HG03460 (cell line): Measurements from ENCODE around the gene RMC1.
"Not testable (repeated sequence)": the region's sequence is repeated elsewhere in the genome, so short reads cannot be mapped to it uniquely, and the experiment has no call there.

Experiments
- ATAC-seq: cut with Tn5 transposase; IDR thresholded peaks from one replicate; pipeline ENCODE4 v1.9.1; 2021; ENCODE audit not compliant: unreplicated experiment

Gene RMC1

GRCh38 chr18:23503038-23503962 lies at the start of gene RMC1:
Gene RMC1 (plus strand): TSS chr18:23503511. CDS start chr18:23503619, 108 bp downstream.
- ATAC-seq, result peak; percentile 81

- peak; percentile 4 for ATAC-seq
Observed at GRCh38 chr18:23453680-23454058, 49.6 kb upstream of the RMC1 start.

DNA sequence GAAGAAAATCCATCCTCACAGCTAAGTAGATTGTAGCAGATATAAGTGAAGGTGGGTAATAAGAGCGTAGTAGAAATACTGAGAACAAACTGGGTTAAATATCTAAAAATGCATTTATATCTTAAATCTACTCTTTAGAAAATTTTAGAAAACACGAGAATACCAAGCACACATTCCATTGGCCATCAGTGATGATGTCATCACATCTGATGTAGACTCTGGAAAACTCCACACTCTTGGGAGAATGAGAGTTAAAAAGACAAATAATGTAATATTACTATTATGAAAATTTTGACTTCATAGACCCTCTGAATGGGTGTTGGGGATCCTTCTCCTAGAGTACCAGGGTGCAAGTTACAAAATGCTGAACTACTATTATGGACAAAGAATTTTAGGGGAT lies 46.5 kb upstream of the RMC1 start:
- no peak for ATAC-seq

- no peak for ATAC-seq
Observed at GRCh38 chr18:23458830-23459529, 44.3 kb upstream of the RMC1 start.

- ATAC-seq, result no peak
Observed at GRCh38 chr18:23459530-23459921, 43.8 kb upstream of the RMC1 start.

- no peak for ATAC-seq
Observed at GRCh38 chr18:23460285-23461273, 42.7 kb upstream of the RMC1 start.

DNA sequence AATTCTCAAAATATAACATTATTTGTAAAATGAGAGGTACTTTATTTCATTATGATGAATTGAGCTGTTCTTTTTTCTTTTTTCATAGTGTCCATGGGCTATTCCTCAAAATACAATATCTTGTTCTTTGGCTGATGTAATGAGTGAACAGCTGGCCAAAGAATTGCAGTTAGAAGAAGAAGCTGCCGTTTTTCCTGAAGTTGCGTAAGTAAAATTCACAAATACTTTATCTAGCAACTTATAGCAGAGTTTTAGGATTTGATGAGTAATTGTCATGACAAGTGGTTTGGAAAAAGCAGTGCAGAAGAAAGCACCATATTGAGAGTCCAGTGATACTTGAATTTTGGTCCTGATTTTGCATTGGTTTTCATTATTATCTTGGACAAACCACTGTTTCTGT lies 40.4 kb upstream of the RMC1 start:
- ATAC-seq, result no peak

- no peak for ATAC-seq
Observed at GRCh38 chr18:23468753-23469459, 34.4 kb upstream of the RMC1 start.

DNA sequence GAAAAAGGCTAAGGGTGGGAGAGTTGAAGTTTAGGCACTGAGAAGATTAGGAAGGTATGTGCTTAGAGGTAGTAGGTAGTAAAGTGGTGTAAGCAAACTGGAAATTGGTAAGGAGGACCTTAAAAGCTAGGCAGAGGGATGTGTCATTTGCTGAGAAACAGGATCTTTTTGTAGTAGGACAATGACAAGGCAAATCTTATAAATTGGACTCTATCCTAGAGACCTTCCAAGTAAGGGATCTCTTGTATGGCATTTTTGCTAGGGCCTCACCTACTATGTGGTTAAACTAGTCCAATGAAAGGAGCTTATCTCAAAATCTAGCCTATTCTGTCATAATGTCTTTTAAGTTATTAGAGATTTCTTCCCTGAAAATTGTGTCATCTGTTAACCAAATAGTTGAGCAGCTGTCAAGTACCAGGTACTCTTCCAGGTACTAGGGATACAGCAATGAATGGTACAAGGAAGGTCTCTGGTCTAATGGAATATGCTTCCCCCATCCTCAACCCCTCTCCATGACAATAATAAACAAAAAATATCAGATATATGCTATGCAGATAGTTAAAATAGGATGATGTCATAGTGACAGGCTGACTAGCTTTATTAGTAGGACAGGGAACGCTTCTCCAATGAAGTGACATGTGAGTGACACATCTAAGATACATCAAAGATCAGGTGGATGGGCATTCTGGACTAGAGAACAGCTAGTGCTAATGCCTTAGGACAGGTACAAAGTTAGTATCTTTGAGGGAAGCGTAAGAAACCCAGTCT lies 32.5 kb upstream of the RMC1 start:
- no peak for ATAC-seq

- ATAC-seq, result no peak
Observed at GRCh38 chr18:23471486-23471885, 31.8 kb upstream of the RMC1 start.

DNA sequence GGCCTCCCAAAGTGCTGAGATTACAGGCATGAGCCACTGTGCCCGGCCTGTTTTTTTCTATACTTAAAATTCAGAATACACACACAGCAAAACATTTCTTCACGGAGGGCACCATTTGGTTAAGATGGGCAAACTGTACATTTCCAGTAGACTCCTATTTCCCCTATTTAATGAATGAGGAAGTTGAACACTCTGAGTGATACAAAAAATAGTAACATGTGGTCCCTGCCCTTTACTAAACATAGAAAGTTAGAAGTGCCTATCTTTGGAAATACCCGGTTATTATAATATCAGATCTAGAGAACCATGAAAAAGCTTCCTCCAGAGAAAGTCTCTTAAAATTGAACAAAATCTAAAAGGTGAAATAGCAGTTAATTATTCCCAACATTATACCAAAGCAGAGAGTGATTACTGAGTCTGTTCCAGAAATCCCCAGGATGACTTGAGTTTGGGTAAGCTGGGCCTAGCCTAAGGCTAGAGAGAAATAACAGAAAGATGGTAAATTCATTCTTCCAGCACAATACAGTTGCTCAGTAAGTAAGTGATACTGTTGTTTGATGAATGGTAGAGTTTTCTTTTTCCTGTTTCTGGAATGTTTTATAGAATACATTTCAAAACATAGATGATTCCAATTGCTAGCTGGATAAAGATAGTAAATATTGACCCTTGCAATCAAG lies 23.3 kb upstream of the RMC1 start:
- peak; percentile 53 for ATAC-seq

DNA sequence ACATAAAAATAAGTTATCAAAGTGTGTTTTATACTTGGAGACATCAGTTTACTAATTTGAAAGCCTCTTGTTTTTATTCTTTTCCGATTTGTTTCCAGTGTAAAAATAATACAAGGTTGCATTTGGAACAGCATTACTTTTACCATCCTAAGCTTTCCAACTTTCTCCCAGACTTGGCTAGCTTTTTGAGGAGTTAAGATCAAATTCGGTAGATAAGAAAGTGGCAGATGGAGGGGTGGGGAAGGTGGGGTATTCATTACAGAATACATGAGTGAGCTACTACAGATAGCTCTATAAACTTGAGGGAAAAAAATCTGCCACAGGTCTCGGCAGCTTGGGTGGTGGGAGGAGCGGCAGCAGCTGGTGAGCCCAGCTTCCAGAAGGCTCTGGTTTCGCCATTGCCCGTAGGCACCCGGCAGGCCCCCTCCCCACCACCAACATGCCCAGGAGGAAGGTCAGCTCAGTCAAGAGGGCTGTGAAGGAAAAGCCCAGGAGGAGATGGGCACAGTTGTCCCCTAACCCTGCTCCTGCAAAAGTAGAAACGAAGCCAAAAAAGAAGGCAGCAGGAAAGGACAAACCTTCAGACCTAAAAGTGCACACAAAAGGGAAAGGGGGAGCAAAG lies 18.6 kb upstream of the RMC1 start:
- ATAC-seq, result no peak

- ATAC-seq, result no peak
Observed at GRCh38 chr18:23485386-23485785, 17.9 kb upstream of the RMC1 start.

GRCh38 chr18:23487738-23488570 lies 15.4 kb upstream of the RMC1 start:
- peak; percentile 72 for ATAC-seq

GRCh38 chr18:23489586-23489985 lies 13.7 kb upstream of the RMC1 start:
- ATAC-seq, result not testable (repeated sequence)

DNA sequence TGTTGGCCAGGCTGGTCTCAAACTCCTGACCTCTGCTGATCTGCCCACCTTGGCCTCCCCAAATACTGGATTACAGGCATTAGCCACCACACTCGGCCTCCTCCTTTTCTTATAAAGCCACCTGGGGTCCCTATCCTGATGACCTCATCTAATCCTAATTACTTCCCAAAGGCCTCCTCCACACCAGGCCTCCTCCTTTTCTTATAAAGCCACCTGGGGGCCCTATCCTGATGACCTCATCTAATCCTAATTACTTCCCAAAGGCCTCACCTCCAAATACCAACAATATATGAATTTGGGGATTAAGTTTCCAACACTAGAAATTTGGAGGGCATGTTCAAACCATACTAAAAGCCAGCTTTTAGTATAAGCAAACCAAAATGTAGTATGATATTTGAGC lies 9.7 kb upstream of the RMC1 start:
- no peak for ATAC-seq

DNA sequence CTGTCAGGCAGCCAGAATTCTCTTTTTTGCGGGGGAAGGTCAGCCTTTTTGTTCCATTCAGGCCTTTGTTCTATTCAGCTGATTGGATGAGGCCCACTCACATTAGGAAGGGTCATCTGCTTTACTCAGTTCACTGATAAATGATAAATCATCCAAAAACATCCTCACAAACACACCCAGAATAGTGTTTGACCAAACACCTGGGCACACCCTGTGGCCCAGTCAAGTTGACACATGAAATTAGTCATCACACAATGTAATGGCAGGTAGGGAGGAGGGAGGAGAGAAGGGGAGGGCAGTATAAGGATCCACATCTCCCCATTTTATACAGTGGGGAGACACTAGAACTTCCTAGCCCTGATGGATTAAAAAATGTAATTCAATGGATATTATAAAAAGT lies 8.3 kb upstream of the RMC1 start:
- no peak for ATAC-seq
